Activated T-cell treated with anti-CD3 and anti-CD28 coated beads, Interleukin-2, amount 50 U/mL, for 48 hours (primary cell): ENCODE data around the gene VTCN1.

Experiments used
- DNase-seq, 2 experiments: peaks; one replicate each; pipeline ENCODE4 v3.0.0-alpha.2; 2020

The VTCN1 gene

GRCh38 chr1:117208580-117208979 lies 2.1 kb downstream of the VTCN1 start:
- no peak for DNase-seq

DNA sequence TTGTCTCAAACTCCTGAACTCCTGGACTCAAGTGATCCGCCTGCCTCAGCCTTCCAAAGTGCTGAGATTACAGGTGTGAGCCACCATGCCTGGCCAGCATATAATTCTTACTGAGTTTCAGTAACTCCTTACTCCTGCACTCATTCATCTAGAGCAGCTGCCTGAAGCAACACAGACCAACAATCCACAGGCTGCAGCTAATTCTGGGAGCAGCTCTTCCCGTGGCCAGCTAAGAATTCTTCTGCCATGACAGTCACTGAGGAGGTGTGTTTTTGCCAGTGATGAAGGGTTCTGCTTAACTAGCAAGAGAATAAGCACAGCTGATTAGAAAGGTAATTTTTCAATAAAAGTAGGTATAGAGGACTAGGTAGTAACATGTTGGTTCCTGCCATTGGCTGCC lies 5.4 kb downstream of the VTCN1 start:
- DNase-seq: no peak

DNA sequence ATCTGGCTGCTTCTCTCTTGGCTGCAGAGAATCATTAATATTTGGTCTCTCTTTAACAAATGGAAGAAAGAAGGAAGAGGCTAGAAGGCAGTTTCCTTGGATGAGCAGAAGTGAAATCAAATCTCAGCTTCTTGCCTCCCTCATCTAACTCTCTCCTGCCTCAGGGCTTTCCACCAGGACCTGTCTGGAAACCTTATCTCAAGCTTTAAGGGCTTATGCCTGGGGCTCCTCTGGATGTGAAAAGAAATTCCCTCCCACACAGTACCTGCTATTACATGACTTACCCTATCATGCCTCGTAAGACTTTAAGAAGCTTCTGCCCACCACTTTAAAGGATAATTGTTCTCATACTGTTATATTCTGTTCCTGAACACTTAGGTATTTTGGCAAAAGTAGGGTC lies 8.9 kb downstream of the VTCN1 start:
- DNase-seq: no peak

DNA sequence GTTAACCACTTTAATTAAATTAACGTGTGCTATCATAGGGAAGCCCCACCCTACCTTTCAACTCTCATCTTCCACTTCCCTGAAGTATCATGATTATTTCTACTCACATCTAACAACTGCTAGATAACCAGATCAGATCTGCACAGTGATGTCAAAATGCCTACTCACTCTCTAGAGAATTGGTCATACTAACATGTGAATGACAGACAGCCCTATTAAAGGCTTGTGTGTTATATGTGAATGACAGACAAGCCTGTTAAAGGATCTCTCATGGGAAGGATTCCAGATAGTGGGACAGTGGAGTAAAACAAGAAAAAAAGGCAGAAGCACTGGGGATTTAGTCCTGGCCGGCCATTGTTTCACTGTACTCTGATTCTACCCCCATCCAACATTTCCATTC lies 12.6 kb downstream of the VTCN1 start:
- no peak for DNase-seq

DNA sequence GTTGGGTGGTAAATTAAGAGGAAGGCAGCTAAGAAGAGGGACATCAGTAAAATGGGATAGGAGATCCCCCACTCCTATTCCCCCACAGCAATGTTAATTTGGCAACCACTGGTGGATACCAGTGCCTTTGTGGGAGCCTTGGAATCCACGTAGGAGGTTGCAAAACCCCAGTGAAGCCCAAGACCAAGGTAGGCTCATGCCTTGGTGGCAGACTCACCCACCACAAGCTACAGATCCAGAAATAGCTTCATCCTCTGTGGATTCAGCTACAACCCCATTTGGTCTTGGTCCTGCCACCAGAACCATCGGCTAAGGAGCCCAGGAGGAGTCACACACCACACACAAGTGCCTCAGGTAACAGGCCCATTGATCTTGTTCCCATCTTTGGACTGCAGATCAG lies 21.0 kb downstream of the VTCN1 start:
- no peak for DNase-seq

DNA sequence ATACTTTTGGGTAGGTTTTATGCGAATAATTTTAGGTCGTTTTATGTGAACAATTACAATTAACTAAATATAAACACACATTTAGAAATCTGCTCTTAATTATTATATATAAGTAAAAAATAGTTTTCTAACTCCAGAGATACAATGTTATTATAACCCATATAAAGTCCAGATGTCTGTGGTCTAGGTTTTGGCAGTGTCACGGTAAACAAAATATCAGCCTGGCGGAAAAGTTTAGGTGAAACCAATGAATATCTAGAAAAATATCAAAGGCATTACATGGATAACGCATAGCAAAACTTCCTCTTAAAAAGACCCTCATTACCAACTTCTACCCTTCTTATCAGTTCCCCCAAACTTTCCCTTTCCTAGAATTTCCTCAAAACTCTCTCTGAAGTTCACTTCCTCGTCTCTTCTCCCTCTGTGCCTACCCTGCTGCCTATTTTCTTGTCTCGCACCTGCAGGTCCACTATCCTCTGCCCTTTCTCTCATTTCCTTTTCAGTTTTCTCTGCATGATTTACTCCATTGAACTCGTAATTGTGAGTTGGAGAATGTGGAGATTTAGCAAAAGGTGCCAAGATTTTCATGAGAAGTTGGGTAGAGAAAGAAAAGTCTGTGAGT lies 21.8 kb downstream of the VTCN1 start:
- DNase-seq: no peak

- DNase-seq: no peak
These were observed 22.4 kb downstream of the VTCN1 start for GRCh38 chr1:117188170-117188815.

DNA sequence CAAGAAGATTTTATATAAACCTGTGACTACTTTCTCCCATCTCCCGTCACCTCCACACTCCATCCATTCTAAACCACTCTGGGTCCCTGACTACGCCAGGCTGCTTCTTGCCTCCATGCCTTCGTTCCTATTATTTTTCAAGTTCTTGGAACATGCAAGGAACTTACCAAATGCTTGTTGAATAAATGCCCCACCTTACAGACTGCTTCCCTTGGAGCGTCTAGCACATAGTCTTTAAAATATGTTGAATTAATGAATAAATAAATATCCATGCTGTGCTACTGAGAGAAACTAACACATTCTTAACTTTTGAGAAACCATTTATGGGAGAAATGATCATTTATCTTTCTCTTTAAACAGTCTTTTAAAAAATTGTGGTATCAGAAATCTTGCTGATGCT lies 27.6 kb downstream of the VTCN1 start:
- DNase-seq: no peak

DNA sequence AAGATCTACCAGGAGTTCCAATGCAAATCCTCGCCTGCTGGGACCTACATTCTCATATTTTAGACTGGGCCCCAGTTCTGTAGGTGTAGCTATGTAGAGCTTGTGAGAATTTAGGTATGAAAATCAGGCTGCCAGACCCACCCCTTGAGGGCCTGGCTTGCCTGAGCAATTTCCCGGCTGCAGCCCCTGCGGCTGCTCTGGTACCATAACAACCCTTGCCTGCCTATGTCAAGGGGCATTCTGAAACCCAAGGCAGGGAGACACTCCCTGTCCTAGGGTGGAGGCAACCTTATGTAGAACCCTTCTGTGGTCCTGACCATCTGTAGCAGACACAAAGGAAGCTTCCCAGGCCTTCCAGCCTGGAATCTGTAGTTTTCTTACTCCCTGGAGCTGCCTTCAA lies 28.4 kb downstream of the VTCN1 start:
- DNase-seq: no peak

DNA sequence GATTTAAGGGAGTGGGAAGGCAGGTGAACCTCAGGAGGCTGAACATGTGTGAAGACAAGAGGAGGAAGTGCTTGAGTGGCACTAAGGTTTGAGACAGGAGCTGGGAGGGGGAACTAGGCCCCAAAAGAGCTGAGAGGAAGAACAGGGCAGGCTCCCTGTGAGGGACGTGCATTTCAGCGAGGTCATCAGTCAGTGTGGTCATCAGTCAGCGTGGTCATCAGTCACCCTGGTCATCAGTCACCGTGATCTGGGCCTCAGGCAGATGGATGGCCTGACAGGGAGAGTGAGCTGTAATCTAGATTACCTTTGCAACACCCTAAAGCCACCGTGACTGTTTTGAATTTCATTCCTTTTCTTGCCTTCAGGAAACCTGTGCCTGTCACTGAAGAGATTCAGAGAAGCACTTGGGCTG lies 29.1 kb downstream of the VTCN1 start:
- no peak for DNase-seq

DNA sequence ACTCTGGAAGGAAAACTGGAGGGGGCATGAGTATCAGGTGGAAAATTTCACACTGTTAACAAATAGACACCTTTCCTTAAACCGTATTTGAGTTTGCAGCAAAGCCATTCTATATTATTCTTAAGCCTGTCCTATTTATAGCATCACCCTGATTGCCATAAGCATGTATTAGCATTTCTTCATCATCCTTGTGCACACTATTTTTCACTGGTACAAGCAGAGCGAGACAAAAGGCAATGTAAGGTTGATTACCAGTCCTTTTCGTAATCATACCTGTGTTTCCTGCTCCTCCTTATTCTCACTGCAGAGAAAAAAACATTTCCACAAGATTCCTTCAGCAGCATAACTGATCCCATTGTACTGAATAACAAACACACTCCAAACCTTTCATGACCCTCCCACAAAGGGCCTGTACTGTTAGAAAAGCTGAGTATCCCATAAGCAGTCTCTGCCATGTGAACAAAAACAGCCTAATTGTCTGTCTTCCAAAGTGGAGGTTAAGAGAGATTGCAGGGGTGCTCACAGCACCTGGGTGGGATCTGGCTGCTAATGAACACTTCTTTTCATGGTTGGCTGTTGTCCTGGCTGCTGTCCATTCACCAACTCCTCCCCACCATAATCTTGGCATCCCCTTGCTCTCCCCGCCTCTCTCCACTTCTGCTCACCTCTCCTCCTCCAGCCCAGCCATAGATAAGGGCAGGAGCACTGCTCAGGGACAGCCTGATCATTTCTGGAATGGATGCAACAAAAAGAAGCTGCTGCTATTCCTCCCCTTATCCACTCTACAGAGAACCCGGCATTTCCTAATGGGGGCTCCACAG lies 30.4 kb downstream of the VTCN1 start:
- DNase-seq: no peak

DNA sequence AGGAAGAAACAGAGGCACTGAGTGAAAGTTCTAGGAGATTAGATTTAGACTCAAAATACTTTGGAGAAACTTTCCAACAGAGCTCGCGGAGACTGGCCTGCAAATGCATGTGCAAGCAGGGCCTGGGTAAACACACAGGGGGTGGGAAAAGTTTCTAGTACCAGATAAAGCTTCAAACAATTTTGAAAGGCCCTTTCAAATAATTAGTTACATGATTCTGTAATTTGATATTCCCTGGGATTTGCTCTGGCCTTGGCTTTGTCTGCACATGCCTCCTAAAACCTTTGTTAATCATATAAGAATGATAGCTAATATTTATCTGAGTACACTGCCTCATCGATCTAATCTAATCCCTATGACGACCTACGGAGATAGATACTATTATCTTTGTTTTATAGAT lies 31.3 kb downstream of the VTCN1 start:
- no peak for DNase-seq

GRCh38 chr1:117178756-117179155 lies 32.0 kb downstream of the VTCN1 start:
- DNase-seq: no peak

DNA sequence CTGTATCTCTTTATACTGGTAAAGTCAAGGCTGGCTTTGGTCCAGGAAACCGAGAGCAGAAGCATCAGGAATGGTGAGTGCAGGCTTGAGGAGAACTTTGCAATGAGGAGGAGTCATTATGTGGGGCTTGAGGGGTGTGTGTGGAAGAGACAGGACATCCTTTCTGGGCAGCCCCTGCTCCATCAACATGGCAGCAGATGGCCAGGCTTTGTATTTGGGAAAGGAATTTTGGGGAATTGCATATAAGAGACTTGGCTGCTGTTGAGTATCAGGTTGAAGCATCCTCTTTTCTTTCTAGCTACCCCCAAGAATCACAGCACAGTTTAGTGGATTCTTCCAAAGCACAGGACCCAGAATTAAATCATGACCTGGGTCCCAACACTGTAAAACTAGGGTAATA lies 33.4 kb downstream of the VTCN1 start:
- no peak for DNase-seq

- no peak for DNase-seq
These were observed 34.1 kb downstream of the VTCN1 start for GRCh38 chr1:117176579-117176978.

DNA sequence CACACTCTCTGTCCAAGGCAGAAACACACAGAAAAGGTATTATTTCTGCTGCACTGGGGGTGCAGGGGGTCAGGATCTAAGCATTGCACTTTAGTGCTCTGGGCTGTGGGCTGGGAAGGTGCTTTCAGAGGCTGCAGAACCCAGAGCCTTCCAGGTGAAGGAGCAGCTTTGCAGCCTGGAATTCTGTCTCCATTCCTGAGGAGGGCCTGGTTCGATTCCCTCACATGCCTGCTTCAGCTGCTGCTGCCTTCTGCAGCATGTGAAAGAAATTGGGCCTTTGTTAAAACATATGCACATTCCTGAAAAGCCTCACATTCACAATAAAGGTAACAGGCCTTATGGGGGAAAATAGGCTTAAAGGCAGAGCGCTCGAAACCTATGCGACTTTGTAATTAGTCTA lies 35.9 kb downstream of the VTCN1 start:
- no peak for DNase-seq

DNA sequence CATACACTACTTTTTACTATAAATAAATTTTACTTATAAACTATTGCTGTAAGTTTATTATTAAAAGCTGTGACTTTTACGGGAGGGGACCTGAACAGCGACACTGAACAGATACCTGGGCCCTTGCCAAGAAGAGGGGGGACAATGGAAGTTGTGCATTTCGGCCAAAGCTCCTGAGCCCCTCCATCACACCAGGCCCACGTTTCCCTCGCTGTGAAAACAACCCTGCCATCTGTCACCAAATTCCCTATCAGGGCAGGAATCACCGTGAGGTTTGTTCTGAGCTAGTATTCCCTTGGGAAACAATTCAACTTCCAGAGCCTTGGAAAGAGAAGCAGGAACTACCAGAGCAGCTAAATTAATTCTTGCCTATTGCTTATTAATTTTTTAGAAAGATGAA lies 37.0 kb downstream of the VTCN1 start:
- no peak for DNase-seq

DNA sequence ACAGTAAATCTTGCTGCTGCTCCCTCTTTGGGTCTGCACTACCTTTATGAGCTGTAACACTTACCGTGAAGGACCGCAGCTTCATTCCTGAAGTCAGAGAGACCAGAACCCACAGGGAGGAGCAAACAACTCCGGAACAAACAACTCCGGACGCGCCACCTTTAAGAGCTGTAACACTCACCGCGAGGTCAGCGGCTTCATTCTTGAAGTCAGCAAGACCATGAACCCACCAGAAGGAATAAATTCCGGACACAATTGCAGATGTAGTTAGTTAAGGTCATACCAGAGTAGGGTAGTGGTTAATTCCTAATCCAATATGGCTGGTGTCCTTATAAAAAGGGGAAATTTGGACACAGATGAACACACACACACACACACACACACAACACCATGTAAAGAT lies 37.7 kb downstream of the VTCN1 start:
- no peak for DNase-seq

DNA sequence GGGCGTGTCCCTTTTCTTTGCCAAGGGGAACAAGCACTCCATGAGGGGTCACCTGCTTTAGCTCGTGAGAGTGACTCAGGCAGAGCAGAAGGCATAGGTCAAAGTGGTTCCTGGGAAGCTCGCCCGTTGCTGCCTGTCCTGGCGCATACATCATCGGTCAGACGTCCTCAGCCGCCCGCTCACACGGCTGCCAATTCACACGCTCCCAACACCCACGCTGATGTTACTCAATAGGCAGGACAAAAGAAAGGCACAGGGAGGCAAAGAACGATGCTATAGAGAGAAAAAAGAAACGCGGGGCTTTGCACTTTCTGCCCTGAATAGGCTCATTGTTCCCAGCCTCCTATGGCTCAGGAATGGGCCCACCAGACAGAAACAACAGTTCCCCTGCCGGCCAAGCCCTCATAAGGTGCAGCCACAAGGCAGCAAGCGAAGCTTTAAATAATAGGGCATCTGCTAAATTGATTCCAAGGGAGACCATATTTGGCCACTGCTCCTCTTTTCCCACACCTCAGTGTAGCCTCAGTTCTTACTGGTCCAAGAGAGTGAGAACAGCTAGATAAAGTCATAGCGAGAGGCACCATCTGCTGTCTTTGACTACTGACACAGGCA lies 38.7 kb downstream of the VTCN1 start:
- DNase-seq: no peak

- DNase-seq: no peak
These were observed 40.7 kb downstream of the VTCN1 start for GRCh38 chr1:117169871-117170596.

DNA sequence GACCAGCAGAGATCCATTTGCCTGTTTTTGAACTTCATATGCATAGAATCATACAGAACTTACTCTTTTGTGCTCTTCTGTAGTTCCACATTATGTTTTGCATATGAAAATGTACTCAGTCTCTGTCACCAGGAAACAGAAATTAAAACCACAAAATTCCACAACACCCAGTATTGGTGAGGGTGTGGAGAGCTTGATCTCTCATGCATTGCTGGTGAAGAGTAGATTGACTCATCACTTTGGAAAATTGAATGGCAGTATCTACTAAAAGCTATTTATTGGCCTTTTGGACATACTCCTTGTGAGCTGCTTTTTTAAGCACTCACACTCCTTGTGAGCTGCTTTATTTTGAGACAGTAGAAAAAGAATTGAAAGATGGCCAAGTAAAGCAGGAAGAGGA lies 43.3 kb downstream of the VTCN1 start:
- no peak for DNase-seq

- DNase-seq: no peak
These were observed 44.7 kb downstream of the VTCN1 start for GRCh38 chr1:117166076-117166475.

DNA sequence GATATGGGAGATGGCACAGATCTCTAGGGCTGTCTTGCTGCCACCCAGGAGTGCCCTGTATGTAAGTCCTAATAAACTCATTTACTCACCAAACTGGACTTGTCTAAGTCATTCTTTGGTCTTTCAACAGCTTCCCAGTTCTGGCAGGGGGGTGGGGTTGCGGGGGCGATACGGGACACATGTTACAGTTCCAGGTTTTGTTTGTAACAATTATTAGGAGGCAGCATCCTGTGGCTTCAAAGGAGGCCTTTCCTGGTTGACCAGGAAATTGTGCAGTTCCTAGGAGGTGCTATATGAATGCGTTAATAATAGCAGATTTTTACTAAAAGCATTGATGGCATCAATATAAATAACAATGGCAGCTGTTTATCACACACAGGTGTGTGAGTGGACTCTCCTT lies 46.5 kb downstream of the VTCN1 start:
- no peak for DNase-seq
